Fibroblast of skin of right quadriceps (primary cell): ENCODE data around the gene TRAF3IP3.

ENCODE experiments used
- DNase-seq: peaks from one replicate; pipeline ENCODE4 v3.0.0-alpha.2; 2013

The TRAF3IP3 gene

GRCh38 chr1:209755926-209756614 lies at the start of gene TRAF3IP3:
TSS of gene TRAF3IP3 (plus strand) at chr1:209756053. CDS start at chr1:209760040, 3,987 bp downstream.
- DNase-seq: no peak

DNA sequence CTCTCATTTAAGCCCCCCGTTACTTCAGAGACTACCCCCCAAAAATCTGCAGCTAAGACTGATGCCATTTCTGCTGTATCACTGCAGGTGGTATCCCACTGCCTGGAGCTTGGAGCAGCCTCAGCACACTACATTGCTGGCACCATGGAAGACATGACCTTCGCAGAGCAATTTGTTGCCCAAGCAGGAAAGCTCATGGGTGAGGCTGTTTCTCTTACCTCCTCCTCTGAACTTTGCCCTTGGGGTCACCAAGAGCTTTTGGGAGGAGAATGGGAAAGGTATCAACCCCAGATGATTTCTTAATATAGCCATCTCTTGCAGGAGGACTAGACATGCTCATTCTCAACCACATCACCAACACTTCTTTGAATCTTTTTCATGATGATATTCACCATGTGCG lies 49.2 kb upstream of the TRAF3IP3 start:
- no peak for DNase-seq

- no peak for DNase-seq
These were observed 48.5 kb upstream of the TRAF3IP3 start for GRCh38 chr1:209707308-209707707.

DNA sequence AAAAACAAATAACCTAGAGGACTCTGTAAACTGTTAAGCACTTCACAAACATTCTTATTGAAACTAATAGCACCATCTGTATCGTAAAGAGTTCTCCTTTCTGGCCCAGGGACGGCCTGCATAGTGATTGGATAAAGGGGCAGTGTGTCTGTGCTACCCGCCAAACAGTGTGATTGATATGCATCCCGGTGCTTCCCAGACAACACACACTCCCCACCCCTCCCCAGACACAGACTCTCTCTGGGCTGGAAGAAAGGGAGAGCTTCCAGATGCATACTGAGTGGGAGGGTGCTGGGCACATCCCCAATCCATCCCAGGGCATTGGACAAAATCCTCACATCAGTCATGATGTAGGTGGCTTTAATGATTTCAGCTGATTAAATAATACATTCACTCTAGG lies 47.6 kb upstream of the TRAF3IP3 start:
- no peak for DNase-seq

GRCh38 chr1:209710093-209710492 lies 45.8 kb upstream of the TRAF3IP3 start:
- no peak for DNase-seq

DNA sequence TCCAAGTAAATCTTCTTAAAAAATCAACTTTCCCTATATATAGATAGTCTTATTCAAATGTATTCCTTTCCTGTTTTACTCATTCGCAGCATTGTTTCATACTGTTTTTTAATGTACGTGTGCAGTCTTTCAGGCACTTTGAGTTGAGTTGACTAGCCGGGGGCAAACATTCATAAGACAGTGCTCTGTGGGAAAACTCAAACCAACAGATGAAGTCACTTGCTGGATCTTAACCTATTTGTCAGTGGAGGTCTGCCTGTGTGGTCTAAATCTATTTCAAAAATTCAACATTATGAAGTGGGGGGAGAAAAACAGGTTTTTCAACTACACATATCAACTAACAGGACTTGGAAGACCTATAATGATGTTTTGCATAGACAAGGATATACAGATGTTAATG lies 45.0 kb upstream of the TRAF3IP3 start:
- no peak for DNase-seq

DNA sequence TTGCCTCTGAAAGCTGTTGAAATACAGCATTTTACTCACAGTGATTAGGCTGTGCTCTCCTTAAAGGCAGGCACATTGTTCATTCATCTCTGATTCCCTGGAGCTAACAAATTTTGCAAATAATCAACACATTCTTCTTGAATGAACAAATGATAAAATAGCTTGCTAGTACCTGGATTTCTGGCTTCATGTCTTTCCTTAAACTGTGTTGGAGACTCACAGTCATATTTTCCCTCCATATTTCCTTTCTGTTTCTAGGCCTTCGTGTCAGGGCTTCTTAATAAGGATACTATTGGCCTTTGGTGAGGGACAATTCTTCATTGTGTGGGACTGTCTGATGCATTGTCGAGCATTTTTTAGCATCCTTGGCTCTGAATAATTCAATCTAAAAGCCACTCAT lies 41.5 kb upstream of the TRAF3IP3 start:
- DNase-seq: no peak

DNA sequence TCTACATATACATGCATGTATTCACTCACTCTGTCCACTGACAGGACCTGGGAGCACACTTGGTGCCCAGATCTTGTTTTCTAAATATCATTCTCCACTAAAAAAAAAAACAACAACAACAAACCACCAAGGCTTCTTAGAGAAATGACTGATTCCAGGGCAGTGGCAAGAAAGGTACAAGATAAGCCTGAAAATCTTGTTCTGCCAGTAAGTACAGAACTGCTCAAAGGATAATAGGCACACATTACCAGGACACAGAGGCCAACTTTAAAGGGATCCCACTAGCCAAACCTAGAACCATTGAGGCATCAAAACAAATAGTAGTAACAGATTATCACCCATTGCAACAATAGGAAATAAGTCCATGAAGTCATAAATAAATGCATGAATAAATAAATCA lies 40.5 kb upstream of the TRAF3IP3 start:
- no peak for DNase-seq

DNA sequence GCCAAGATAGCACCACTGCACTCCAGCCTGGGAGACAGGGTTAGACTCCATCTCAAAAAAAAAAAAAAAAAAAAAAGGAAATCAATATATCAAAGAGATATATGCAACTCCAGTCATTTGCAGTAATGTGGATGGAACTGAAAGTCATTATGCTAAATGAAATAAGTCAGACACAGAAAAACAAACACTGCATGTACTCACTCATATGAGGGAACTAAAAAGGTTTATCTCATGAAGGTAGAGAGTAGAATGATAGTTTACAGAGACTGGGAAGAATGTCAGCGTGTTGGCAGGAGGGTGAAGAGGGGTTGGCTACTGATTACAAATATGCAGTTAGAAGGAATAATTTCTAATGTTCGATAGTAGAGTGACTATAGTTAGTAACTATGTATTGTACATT lies 38.0 kb upstream of the TRAF3IP3 start:
- DNase-seq: no peak

DNA sequence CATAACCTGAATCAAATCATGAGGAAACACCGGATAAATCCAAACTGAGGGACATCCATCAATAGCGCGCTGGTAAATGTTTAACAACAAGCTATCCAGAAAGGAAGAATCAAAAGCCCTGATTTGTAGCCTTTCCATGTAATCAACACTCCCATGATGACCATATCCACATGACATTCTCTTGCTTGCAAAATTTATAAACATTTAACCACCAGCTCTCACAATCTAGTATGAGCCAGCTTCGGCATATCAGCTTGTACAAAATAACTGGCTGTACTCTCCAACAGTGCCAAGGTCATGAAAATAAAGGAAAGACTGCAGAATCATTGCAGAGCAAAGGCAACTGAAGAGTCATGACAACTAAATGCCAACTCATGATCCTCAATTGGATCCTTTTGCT lies 35.5 kb upstream of the TRAF3IP3 start:
- no peak for DNase-seq

- no peak for DNase-seq
These were observed 35.0 kb upstream of the TRAF3IP3 start for GRCh38 chr1:209720826-209721225.

DNA sequence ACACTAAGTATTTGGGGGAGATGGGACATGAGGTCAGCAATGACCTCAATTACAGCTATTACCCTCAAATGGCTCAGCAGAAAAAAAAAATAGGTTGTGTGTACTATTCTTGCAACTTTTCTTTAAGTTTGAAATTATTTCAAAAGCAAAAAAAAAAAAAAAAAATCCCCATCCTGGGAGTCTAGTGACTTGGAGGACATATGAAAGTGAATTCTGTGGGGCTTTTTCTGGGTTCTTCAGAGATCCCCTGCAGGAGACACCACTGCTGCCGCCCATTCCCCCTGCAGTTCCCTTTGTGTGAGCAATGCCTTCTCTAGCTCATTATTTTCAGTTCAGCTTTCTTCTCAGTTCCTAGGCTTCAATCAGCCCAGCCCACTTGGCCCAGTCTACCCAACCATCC lies 34.5 kb upstream of the TRAF3IP3 start:
- no peak for DNase-seq

DNA sequence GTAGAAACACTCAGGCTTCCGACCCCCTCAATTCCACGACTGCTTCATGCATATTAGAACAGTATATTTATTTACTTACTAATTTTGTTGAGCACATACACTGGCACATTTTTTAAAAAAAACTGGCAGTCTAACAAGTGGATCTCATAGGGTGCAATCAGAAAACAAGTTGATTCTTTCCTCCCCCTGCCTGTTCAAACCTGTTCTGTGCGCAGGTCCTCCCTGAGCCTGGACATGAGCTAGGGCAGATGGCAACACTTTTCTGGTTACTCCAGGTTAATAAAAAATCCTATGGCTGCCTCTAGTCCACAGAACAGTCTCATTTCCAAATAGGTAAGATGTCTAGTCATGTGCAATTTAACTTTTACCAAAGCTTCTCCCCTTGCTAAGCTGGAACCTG lies 32.6 kb upstream of the TRAF3IP3 start:
- no peak for DNase-seq

- peak; percentile 8 for DNase-seq
These were observed 31.8 kb upstream of the TRAF3IP3 start for GRCh38 chr1:209723756-209724693.

- no peak for DNase-seq
These were observed 28.6 kb upstream of the TRAF3IP3 start for GRCh38 chr1:209727286-209727685.

GRCh38 chr1:209727785-209728184 lies 28.1 kb upstream of the TRAF3IP3 start:
- DNase-seq: no peak

GRCh38 chr1:209728466-209728865 lies 27.4 kb upstream of the TRAF3IP3 start:
- no peak for DNase-seq

DNA sequence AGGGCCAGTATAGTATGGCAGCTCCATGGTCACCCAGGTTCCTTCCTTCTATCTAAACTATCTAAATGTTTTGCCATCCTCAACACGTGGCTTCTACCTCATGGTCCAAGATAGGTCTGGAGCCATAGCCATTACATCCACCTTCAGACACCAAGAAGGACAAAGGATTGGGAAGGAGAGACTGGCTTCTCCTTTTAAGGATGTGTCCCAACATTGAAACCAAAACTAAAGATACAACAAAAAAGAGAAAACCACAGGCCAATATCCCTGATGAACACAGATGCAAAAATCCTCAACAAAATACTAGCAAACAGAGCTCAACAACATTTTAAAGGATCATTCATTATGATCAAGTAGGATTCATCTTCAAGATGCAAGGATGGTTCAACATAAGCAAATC lies 26.4 kb upstream of the TRAF3IP3 start:
- no peak for DNase-seq

DNA sequence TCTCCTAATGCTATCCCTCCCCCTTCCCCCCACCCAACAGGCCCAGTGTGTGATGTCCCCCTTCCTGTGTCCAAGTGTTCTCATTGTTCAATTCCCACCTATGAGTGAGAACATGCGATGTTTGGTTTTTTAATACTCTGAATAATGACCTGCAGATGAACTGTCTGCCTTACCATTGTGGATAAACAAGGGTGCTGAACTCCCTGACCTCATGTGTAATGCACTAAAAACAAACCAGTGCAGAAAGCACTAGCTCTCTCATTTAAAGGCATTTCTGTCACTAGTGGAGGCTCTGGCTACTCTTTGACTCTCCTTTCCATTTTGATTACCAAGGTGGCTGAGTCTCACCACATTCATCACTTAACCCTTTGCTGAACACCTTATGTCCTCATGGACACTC lies 23.1 kb upstream of the TRAF3IP3 start:
- no peak for DNase-seq

- peak; percentile 33 for DNase-seq
These were observed 22.3 kb upstream of the TRAF3IP3 start for GRCh38 chr1:209733409-209734192.

DNA sequence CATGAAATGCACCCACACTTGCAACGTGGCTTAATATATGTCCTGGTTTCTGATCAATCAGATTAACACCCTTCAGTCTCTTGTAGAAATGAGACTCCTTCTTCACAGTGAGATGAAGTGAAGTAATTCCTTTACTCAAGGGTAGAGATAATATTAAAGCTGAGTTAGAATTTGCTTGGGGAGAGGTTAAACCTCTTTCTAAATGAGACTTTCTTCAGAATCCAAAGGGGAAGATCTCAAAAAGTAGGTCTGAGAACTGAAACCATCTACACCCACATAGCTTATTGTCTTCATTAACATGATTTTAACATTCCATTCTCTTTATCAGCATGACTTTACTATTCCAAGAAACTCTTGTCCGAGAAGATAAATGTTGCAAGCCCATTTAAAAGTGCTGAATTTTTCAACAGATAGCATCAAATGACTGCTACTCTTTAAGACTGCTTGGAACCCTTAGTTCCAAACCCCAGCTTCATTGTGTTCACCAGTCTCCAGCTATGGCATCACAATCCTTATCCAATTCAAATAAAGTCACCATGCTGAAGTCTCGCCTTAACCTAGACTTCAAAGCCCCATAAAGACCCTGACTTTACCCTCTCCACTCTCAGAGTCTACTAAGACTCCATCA lies 19.2 kb upstream of the TRAF3IP3 start:
- no peak for DNase-seq

GRCh38 chr1:209737118-209737505 lies 18.7 kb upstream of the TRAF3IP3 start:
- no peak for DNase-seq

GRCh38 chr1:209738270-209738669 lies 17.6 kb upstream of the TRAF3IP3 start:
- no peak for DNase-seq
